ENCODE measurements around the gene PRRG2. TPM values are rescaled to one million over a fixed set of nuclear protein-coding genes. Genes with fewer than 3 reads are reported as not detected.

The PRRG2 gene
- total and polyA plus RNA-seq, 7 donors, result 0.24 to 16.0 (median 0.89) TPM

GRCh38 chr19:49580264-49581006 is 681 bp upstream of the PRRG2 start, which contains the start of gene NOSIP:
TSS of gene NOSIP (minus strand) at chr19:49580556. CDS start at chr19:49560691, 19,865 bp downstream.
- no peak for TF ChIP-seq CTCF (IDR thresholded peaks at IDR 0.05)

GRCh38 chr19:49583239-49583638 is 2.1 kb downstream of the PRRG2 start:
- intact Hi-C loops (cut with DNase I), result no loop called here
- WGBS, 3 donors, result 40 to 54% (median 46%) methylated on average over 2 of the region's 2 CpGs
- no peak for ATAC-seq
- no peak for TF ChIP-seq CTCF (IDR thresholded peaks at IDR 0.05)
- Histone ChIP-seq H3K27me3 (ENCODE audit: insufficient read depth in 3 of 3, low read length in 2 of 3) (no peaks in the 10 kb centered on the region), H3K4me1 (peaks cover 18% of the 10 kb centered on the region), H3K9me3 (no peaks in the 10 kb centered on the region), H3K36me3 (ENCODE audit: insufficient read depth in 1 of 2, low read depth in 1 of 2) (no peaks in the 10 kb centered on the region), H3K27ac (no peak overlapping the region), H3K4me3 (no peak overlapping the region)
- DNase-seq, result no peak

More at GRCh38 chr19:49580264-49581006, 681 bp upstream of the PRRG2 start, which contains the start of gene NOSIP:
- intact Hi-C loops (cut with DNase I), result no loop called here
- ATAC-seq (peak; percentile 98 to 99 (median 98)), DNase-seq (peak; percentile 94 to 97)
- Histone ChIP-seq H3K4me3 (peak within 1 kb of the TSS; percentile 88), H3K27ac (peak within 1 kb of the TSS; percentile 80), H3K36me3 (ENCODE audit: insufficient read depth in 1 of 2, low read depth in 1 of 2) (peaks cover 0 to 11% of the 10 kb centered on the region in 2 donors), H3K27me3 (ENCODE audit: insufficient read depth in 3 of 3, low read length in 2 of 3) (no peaks in the 10 kb centered on the region), H3K9me3 (no peaks in the 10 kb centered on the region), H3K4me1 (peaks cover 30% of the 10 kb centered on the region)
- 2% methylated on average over 31 of the region's 31 CpGs for WGBS, 3 donors

- TF ChIP-seq CTCF (IDR thresholded peaks at IDR 0.05), result no peak
- intact Hi-C loops (cut with DNase I), result no loop called here
- no peaks in the 10 kb centered on the region for H3K9me3 ChIP-seq
- H3K36me3 ChIP-seq (ENCODE audit: insufficient read depth in 1 of 2, low read depth in 1 of 2), result no peaks in the 10 kb centered on the region
- WGBS, 3 donors, result 54 to 65% (median 58%) methylated on average over 8 of the region's 8 CpGs
- H3K4me1 ChIP-seq, result peaks cover 5% of the 10 kb centered on the region
- H3K27ac ChIP-seq, result no peak overlapping the region
- H3K27me3 ChIP-seq (ENCODE audit: insufficient read depth in 3 of 3, low read length in 2 of 3), result no peaks in the 10 kb centered on the region
- H3K4me3 ChIP-seq, result no peak overlapping the region
- no peak for DNase-seq
- ATAC-seq, result no peak
Observed at GRCh38 chr19:49585023-49585422, 3.9 kb downstream of the PRRG2 start.

- Histone ChIP-seq H3K4me3 (no peak overlapping the region), H3K36me3 (ENCODE audit: insufficient read depth in 1 of 2, low read depth in 1 of 2) (no peaks in the 10 kb centered on the region), H3K4me1 (no peaks in the 10 kb centered on the region), H3K9me3 (no peaks in the 10 kb centered on the region), H3K27me3 (ENCODE audit: insufficient read depth in 3 of 3, low read length in 2 of 3) (no peaks in the 10 kb centered on the region), H3K27ac (no peak overlapping the region)
- DNase-seq (no peak), ATAC-seq (no peak)
- no peak for TF ChIP-seq CTCF (IDR thresholded peaks at IDR 0.05)
- 72 to 80% (median 79%) methylated on average over 8 of the region's 8 CpGs for WGBS, 3 donors
- intact Hi-C loops (cut with DNase I), result no loop called here
Observed at GRCh38 chr19:49587227-49587626, 6.1 kb downstream of the PRRG2 start.
